CD4-positive, alpha-beta memory T cell (primary cell): ENCODE data around the gene APBA2. TPM values are rescaled to one million over a fixed set of nuclear protein-coding genes. Genes with fewer than 3 reads are reported as not detected.
A peak's percentile ranks its signal among the peaks of the same experiment; 100 is the strongest.

Source experiments
- CTCF ChIA-PET: fragments of 350-600 bp; sonication (Branson Sonifier 250); formaldehyde crosslinking; loops from one replicate; lab custom pipeline; 2021; ENCODE audit warnings: inconsistent platforms; ENCODE audit not compliant: partially characterized antibody; lab: Charles Lee
- POLR2A ChIA-PET: fragments of 350-600 bp; sonication (Branson Sonifier 250); formaldehyde crosslinking; loops from one replicate; lab custom pipeline; 2021; ENCODE audit not compliant: partially characterized antibody; lab: Charles Lee
- DNase-seq, 5 donors: peaks; one replicate each; pipeline versions ENCODE4 v3.0.0 to v3.0.0-alpha.2; 2020 to 2022; ENCODE audit warnings: mixed read lengths in 1 of 5
- H3K27ac ChIP-seq: one replicate; pipeline ENCODE4 v1.7.0; 2013; ENCODE audit warnings: low read depth, low read length
- H3K27me3 ChIP-seq: 2 replicates; pipeline ENCODE4 v1.7.0; 2013; ENCODE audit warnings: mild to moderate bottlenecking, low read length, moderate library complexity; ENCODE audit not compliant: insufficient read depth
- H3K36me3 ChIP-seq: 2 replicates; pipeline ENCODE4 v1.7.0; 2013; ENCODE audit warnings: mild to moderate bottlenecking, low read length, moderate library complexity; ENCODE audit not compliant: insufficient read depth
- H3K4me1 ChIP-seq: 2 replicates; pipeline ENCODE4 v1.7.0; 2013; ENCODE audit warnings: mild to moderate bottlenecking, low read length, moderate library complexity; ENCODE audit not compliant: insufficient read depth
- H3K4me3 ChIP-seq, 2 donors: one replicate each; pipeline ENCODE4 v1.7.0; 2013; ENCODE audit warnings: low read length in 2 of 2, mild to moderate bottlenecking in 1 of 2
- H3K9me3 ChIP-seq, 2 donors: one replicate each; pipeline ENCODE4 v1.7.0; 2013; ENCODE audit warnings: low read length in 2 of 2, control low read depth in 1 of 2; ENCODE audit not compliant: control insufficient read depth in 1 of 2
- H3K27ac Mint-ChIP-seq, 7 donors: one replicate each; pipeline ENCODE4 v1.8.0; 2020 to 2021; ENCODE audit warnings: mixed read lengths in 7 of 7, mild to moderate bottlenecking in 6 of 7, inconsistent platforms in 3 of 7, moderate library complexity in 3 of 7
- H3K27me3 Mint-ChIP-seq, 2 donors: one replicate each; pipeline ENCODE4 v1.8.0; 2020 to 2021; ENCODE audit warnings: mixed read lengths in 2 of 2
- H3K36me3 Mint-ChIP-seq, 2 donors: one replicate each; pipeline ENCODE4 v1.8.0; 2020 to 2021; ENCODE audit warnings: mixed read lengths in 2 of 2, inconsistent platforms in 1 of 2, mild to moderate bottlenecking in 1 of 2
- H3K4me1 Mint-ChIP-seq, 4 donors: one replicate each; pipeline ENCODE4 v1.8.0; 2020 to 2021; ENCODE audit warnings: mixed read lengths in 4 of 4, mild to moderate bottlenecking in 1 of 4
- H3K4me3 Mint-ChIP-seq, 8 donors: one replicate each; pipeline ENCODE4 v1.8.0; 2020 to 2021; ENCODE audit warnings: mixed read lengths in 8 of 8, mild to moderate bottlenecking in 7 of 8, moderate library complexity in 6 of 8, inconsistent platforms in 3 of 8
- H3K9me3 Mint-ChIP-seq, 8 donors: one replicate each; pipeline ENCODE4 v1.8.0; 2020 to 2021; ENCODE audit warnings: mixed read lengths in 8 of 8, mild to moderate bottlenecking in 5 of 8, inconsistent platforms in 3 of 8, moderate library complexity in 1 of 8
- intact Hi-C: fragments of 100-400 bp; cut with micrococcal nuclease; formaldehyde crosslinking; loops from one replicate; pipeline ENCODE4 v1.15.1; 2023
- polyA plus RNA-seq, 2 donors: library from polyadenylated mRNA; unstranded; fragments of 300-500 nt; fragmentation: Illumina TruSeq; gene quantifications; one replicate each; pipeline ENCODE4 v1.2.3, GENCODE V29; 2021
- total RNA-seq, 2 experiments: library from RNA; stranded (reverse); gene quantifications; one replicate each; pipeline ENCODE4 v1.2.3, GENCODE V29; 2021

APBA2 gene
- total and polyA plus RNA-seq, 4 experiments from 2014 or later = 11.1 to 57.3 (median 40.4) TPM

- H3K27ac Mint-ChIP-seq = no peak overlapping the region
- Histone ChIP-seq H3K36me3 (no peaks in the 10 kb centered on the region), H3K9me3 (no peaks in the 10 kb centered on the region), H3K27me3 (no peaks in the 10 kb centered on the region), H3K4me3 (no peak overlapping the region), H3K4me1 (peaks cover 10% of the 10 kb centered on the region), H3K27ac (no peak overlapping the region)
- H3K36me3 Mint-ChIP-seq = peaks cover 2 to 5% of the 10 kb centered on the region in 2 donors
- POLR2A ChIA-PET = no interaction called here
- peaks cover 0 to 4% (median 0%) of the 10 kb centered on the region in 8 donors for H3K9me3 Mint-ChIP-seq
- no peaks in the 10 kb centered on the region for H3K27me3 Mint-ChIP-seq
- CTCF ChIA-PET = no interaction called here
- intact Hi-C loops = no loop called here
- H3K4me1 Mint-ChIP-seq = peaks cover 10 to 44% (median 12%) of the 10 kb centered on the region in 4 donors
- DNase-seq = no peak
- H3K4me3 Mint-ChIP-seq = peak overlapping the region in 3 of 8 donors; percentile 4 to 77 (median 54)
Measured at GRCh38 chr15:28986108-28986507, 100.3 kb downstream of the APBA2 start.

GRCh38 chr15:28986726-28987125 lies 101.0 kb downstream of the APBA2 start:
- ChIA-PET CTCF (no interaction called here), POLR2A (no interaction called here)
- H3K27me3 Mint-ChIP-seq = no peaks in the 10 kb centered on the region
- H3K9me3 Mint-ChIP-seq = peaks cover 0 to 4% (median 0%) of the 10 kb centered on the region in 8 donors
- H3K27ac ChIP-seq = no peak overlapping the region
- H3K36me3 ChIP-seq = no peaks in the 10 kb centered on the region
- H3K4me1 Mint-ChIP-seq = peaks cover 10 to 44% (median 12%) of the 10 kb centered on the region in 4 donors
- H3K4me3 Mint-ChIP-seq = peak overlapping the region in 1 of 8 donors; percentile 22
- no peak overlapping the region for H3K27ac Mint-ChIP-seq
- H3K4me3 ChIP-seq = no peak overlapping the region
- peaks cover 10% of the 10 kb centered on the region for H3K4me1 ChIP-seq
- intact Hi-C loops = no loop called here
- H3K9me3 ChIP-seq = no peaks in the 10 kb centered on the region
- H3K27me3 ChIP-seq = no peaks in the 10 kb centered on the region
- H3K36me3 Mint-ChIP-seq = peaks cover 2 to 5% of the 10 kb centered on the region in 2 donors
- DNase-seq = no peak

GRCh38 chr15:28987337-28987736 lies 101.6 kb downstream of the APBA2 start:
- ChIA-PET CTCF (no interaction called here), POLR2A (no interaction called here)
- no peak overlapping the region for H3K27ac Mint-ChIP-seq
- peaks cover 10 to 44% (median 12%) of the 10 kb centered on the region in 4 donors for H3K4me1 Mint-ChIP-seq
- Histone ChIP-seq H3K27me3 (no peaks in the 10 kb centered on the region), H3K9me3 (no peaks in the 10 kb centered on the region), H3K36me3 (no peaks in the 10 kb centered on the region), H3K4me3 (no peak overlapping the region), H3K27ac (no peak overlapping the region), H3K4me1 (peaks cover 10% of the 10 kb centered on the region)
- peaks cover 0 to 4% (median 0%) of the 10 kb centered on the region in 8 donors for H3K9me3 Mint-ChIP-seq
- DNase-seq = no peak
- peaks cover 2 to 5% of the 10 kb centered on the region in 2 donors for H3K36me3 Mint-ChIP-seq
- intact Hi-C loops = no loop called here
- H3K27me3 Mint-ChIP-seq = no peaks in the 10 kb centered on the region
- H3K4me3 Mint-ChIP-seq = peak overlapping the region in 2 of 8 donors; percentile 8

- Mint-ChIP-seq H3K9me3 (peaks cover 0 to 4% (median 0%) of the 10 kb centered on the region in 8 donors), H3K4me1 (peaks cover 13 to 54% (median 17%) of the 10 kb centered on the region in 4 donors), H3K27ac (peak overlapping the region in 1 of 7 donors; percentile 8), H3K4me3 (no peak overlapping the region), H3K27me3 (no peaks in the 10 kb centered on the region), H3K36me3 (peaks cover 2 to 5% of the 10 kb centered on the region in 2 donors)
- peaks cover 10% of the 10 kb centered on the region for H3K4me1 ChIP-seq
- H3K9me3 ChIP-seq = no peaks in the 10 kb centered on the region
- DNase-seq = no peak
- H3K27me3 ChIP-seq = no peaks in the 10 kb centered on the region
- POLR2A ChIA-PET = no interaction called here
- H3K36me3 ChIP-seq = no peaks in the 10 kb centered on the region
- no peak overlapping the region for H3K27ac ChIP-seq
- CTCF ChIA-PET = interaction anchor here (1.5 kb wide), 1 partner anchor 14 kb away, joined by 6 read pairs; no protein-coding TSS in a partner anchor
- intact Hi-C loops = no loop called here
- H3K4me3 ChIP-seq = no peak overlapping the region
Measured at GRCh38 chr15:28989239-28989830, 103.6 kb downstream of the APBA2 start.

GRCh38 chr15:28989896-28990295 lies 104.1 kb downstream of the APBA2 start:
- DNase-seq = no peak
- Mint-ChIP-seq H3K4me1 (peaks cover 13 to 54% (median 16%) of the 10 kb centered on the region in 4 donors), H3K4me3 (no peak overlapping the region), H3K36me3 (peaks cover 2 to 5% of the 10 kb centered on the region in 2 donors), H3K9me3 (peaks cover 0 to 4% (median 0%) of the 10 kb centered on the region in 8 donors), H3K27ac (no peak overlapping the region), H3K27me3 (no peaks in the 10 kb centered on the region)
- ChIA-PET CTCF (interaction anchor here (1.5 kb wide), 1 partner anchor 15 kb away, joined by 6 read pairs; no protein-coding TSS in a partner anchor), POLR2A (no interaction called here)
- Histone ChIP-seq H3K27ac (no peak overlapping the region), H3K27me3 (no peaks in the 10 kb centered on the region), H3K4me1 (peaks cover 10% of the 10 kb centered on the region), H3K36me3 (no peaks in the 10 kb centered on the region), H3K9me3 (no peaks in the 10 kb centered on the region), H3K4me3 (no peak overlapping the region)
- intact Hi-C loops = no loop called here

GRCh38 chr15:28990390-28990789 lies 104.6 kb downstream of the APBA2 start:
- intact Hi-C loops = no loop called here
- Mint-ChIP-seq H3K27me3 (no peaks in the 10 kb centered on the region), H3K4me1 (peaks cover 8 to 54% (median 13%) of the 10 kb centered on the region in 4 donors), H3K9me3 (peaks cover 0 to 4% (median 0%) of the 10 kb centered on the region in 8 donors), H3K36me3 (peaks cover 2 to 5% of the 10 kb centered on the region in 2 donors), H3K4me3 (no peak overlapping the region), H3K27ac (no peak overlapping the region)
- Histone ChIP-seq H3K27ac (no peak overlapping the region), H3K4me3 (no peak overlapping the region), H3K4me1 (peaks cover 6% of the 10 kb centered on the region), H3K27me3 (no peaks in the 10 kb centered on the region), H3K36me3 (no peaks in the 10 kb centered on the region), H3K9me3 (no peaks in the 10 kb centered on the region)
- ChIA-PET CTCF (no interaction called here), POLR2A (no interaction called here)
- no peak for DNase-seq

- H3K27ac ChIP-seq = no peak overlapping the region
- Mint-ChIP-seq H3K27ac (no peak overlapping the region), H3K27me3 (no peaks in the 10 kb centered on the region), H3K4me1 (peaks cover 3 to 47% (median 9%) of the 10 kb centered on the region in 4 donors), H3K9me3 (peaks cover 0 to 4% (median 0%) of the 10 kb centered on the region in 8 donors), H3K36me3 (peaks cover 4 to 13% of the 10 kb centered on the region in 2 donors), H3K4me3 (no peak overlapping the region)
- DNase-seq = no peak
- H3K4me1 ChIP-seq = no peaks in the 10 kb centered on the region
- H3K36me3 ChIP-seq = peaks cover 5% of the 10 kb centered on the region
- no peaks in the 10 kb centered on the region for H3K9me3 ChIP-seq
- no peak overlapping the region for H3K4me3 ChIP-seq
- intact Hi-C loops = no loop called here
- ChIA-PET CTCF (no interaction called here), POLR2A (no interaction called here)
- H3K27me3 ChIP-seq = no peaks in the 10 kb centered on the region
Measured at GRCh38 chr15:28991236-28992171, 105.7 kb downstream of the APBA2 start.
